CD4-positive, alpha-beta T cell treated with Interleukin-17A for 4 hours (primary cell): ENCODE results near the gene PHF2.
A peak's percentile ranks its signal among the peaks of the same experiment; 100 is the strongest.

ENCODE experiments used
- DNase-seq: peaks from one replicate; pipeline ENCODE4 v3.0.0-alpha.2; 2020; ENCODE audit warnings: mixed read lengths

The PHF2 gene

DNA sequence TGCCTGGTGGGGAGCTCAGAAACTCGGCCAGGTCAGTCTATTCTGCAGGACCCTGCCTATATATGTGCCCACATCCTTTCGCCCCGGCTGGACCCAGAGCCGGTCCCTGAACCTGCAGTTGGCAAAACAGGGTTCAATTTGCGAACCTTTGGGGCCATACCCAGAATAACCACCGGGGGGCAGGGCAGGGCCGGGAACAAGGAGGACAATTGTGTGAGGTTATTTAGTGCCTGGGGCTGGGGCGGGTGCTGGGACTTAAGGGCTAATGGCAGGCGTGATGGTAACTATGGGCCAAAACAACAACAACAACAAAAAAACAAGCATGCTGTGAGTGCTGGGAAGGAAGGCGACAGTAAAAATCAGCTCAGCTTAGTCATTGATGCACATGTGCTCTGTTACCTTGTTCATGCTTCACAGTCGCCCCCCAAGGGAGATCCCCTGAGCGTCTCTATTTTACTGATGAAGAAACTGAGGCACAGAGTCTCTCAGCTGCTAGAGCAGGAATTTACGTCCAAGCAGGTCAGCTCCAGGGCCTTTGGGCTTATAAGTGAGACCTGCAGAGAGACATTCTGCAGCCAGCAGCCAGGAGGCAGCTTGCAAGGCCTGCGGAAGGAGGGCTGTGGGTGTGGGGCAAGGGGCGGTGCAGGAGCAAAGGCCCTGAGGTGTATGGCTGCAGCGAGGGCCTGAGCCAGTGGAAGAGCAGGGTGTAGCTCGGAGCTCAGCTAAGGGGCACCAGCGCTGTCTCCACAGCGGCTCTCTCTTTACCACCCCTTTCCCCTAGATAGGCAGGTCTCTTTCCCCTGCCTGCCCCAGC lies 106.0 kb downstream of the PHF2 start:
- DNase-seq, result peak; percentile 59

DNA sequence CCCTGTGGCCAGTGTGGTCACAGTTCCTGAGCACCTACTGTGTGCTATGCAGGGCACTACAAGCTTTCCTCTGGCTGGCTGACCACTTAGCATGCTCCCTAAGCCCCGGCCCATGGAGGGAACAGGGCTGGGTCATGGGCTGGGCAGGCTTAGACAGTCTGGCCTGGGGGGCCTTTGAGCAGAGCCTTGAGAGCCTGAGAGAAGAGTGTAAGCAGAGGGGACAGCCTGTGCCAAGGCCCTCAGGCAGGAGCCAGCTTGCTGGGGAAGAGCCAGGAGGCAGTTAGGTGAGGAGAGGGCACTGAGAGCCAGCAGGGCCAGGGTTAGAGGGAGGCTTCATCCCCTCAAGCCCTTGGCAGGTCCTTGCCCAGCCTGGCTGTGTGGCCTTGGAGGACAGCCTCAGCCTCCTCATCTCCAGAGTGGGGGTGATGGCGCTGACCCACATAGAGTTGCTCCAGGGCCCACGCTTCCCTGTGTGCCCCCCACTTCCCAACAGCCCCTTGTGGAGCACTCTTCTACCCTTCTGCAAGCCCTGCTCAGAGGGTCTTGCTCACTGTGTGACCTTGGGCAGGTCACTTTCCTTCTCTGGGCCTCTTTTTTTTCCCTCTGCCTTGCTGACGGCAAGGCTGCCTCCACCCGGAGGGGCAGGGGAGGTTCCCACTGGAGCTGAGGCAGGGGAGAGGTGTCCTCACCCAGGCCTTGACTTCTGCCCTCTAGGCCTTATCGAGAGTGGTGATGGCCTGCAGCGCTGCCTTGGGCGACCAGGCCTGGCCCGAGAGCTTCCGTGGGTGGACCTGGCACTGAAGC lies 107.1 kb downstream of the PHF2 start:
- no peak for DNase-seq

DNA sequence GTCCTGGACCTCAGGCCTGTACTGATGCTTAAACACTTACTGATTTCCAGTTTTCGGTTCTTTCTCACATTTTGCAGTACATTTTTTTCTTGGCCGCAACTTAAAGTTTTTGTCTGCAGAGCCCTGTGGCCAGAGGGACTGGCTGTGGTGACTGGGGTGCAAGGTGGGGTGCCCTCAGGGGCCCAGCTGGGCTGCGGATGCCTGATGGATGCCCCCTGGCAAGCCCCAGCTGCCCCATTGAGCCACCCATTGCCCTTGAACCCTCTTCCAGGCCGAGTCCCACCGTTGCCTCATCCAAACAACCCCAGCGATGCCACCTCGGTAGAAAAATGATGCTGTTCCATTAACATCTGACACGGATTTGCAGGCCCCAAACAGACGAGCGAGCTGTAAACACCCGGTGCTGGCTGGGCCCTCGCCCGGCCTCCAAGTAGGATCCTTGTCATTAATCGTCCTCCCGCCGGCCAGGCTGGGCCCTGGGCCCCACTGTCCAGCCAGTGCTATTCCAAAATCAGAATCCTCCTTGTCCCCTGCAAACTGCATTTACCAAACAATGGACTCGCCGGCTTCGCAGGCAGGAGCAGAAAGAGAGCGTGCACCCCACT lies 107.9 kb downstream of the PHF2 start:
- no peak for DNase-seq

DNA sequence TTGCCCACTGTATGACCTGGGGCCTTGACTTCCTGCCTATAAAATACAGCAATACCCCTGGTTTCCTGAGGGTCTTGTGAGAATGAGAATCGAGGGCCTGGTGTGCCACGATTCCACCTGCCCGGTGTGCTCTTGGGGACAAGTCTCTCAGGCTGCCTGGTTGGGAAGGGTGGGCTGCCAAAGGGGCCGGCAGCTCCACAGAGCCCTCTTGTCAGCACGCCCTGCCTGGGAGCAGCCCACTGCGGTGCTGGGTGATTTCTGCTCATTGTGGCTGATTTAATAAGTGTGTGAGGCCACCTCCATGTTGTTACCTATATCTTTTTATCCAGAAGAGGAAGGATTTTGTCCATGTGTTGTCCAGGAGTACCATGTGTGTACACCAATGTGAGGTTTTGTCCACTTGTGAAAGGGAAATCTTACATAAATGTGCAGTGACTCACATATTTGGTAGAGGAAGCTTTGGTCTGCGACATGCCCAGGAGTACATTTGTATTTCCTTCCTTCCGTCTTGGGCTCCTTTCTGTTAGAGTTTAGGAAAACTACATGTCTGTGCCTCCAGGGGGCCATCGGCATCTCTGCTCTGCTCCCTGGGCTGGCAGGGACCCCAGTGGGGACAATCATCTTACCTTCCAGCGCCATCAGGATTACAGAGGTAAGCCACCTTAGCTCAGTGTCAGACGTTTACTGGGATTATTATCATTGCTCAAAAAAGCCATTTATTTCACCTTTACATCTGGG lies 108.6 kb downstream of the PHF2 start:
- DNase-seq, result no peak

DNA sequence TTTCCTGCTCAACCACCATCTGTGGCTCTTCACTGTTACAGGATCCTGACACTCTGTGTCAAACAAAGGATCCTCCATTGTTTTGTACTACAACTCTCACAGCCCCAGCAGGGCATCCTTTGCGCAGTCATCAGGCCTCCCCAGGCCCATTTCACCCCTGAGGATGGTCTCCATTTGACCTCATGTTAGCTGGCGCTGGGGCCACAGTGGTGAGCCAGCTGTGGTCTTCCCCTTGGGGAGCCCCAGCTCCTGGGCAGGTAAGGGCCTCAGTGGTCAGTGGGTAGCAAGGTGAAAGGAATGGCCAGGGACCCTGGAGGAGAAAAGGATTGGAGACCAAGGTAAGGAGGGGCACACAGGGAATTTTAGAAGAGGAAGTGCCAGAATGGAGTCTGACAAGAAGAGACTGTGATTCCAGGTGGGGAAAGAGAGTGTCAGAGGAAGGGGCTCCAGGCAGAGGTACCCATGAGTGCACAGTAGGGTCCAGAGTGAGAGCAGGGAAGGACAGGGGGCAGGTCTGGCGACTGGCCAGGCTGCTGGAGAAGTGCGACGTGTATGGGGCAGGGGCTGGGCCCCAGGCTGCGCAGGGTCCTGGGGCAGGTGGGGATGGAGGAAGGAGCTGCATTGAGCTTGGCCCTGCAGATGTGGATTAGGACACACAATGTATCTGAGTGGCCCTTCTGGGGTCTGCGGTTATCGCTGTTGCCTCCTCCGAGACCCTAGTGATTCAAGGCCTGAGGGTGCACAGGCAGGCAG lies 109.9 kb downstream of the PHF2 start:
- DNase-seq, result no peak

DNA sequence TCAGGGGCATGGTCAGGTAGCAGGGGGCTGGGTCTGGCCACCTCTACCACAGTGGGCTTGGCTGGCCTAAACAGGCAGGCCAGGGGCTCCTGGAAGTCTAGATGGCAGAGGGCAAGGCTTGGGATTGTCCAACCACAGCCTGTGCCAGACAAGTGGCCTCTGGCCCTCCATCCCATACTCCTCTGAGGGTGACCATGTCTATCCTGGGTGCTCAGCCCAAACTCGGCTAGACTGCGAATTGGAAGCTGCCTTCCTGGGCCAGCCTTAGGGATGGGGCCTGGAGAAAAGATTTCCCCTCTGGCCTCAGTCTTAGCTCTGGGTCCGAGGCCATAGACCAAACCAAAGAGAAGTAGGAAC lies 110.5 kb downstream of the PHF2 start:
- DNase-seq, result no peak

DNA sequence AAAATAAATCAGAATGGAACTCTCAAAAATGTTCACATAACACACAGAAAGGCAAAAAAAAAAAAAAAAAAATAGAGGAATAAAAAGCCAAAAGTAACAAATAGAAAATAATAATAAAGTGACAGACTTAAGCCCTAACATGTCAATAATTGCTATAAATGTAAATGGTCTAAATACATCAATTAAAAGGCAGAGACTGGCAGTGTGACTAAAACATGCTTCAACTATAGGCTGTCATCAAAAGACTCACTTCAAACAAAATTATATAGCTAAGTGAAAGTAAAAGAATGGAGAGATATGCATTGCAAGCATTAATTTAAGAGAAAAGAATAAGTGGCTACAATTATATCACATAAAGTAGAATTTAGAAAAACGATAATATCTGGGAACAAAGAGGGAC lies 114.2 kb downstream of the PHF2 start:
- DNase-seq, result no peak

DNA sequence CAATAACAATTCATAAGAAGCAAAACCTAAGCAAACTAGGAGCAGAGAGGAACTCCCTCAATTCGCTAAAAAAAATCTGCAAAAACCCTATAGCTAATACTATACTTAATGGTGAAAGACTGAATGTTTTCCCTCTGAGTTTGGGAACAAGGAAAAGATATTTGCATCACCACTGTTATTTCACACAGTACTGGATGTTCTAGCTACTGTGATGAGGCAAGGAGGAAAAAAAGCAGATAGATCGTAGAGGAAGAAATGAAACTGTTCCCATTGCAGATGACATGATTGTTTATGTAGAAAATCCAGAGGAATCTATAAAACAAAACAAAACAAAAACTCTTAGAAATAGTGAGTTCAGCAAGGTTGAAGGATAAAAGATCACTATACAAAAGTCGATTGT lies 116.7 kb downstream of the PHF2 start:
- no peak for DNase-seq

DNA sequence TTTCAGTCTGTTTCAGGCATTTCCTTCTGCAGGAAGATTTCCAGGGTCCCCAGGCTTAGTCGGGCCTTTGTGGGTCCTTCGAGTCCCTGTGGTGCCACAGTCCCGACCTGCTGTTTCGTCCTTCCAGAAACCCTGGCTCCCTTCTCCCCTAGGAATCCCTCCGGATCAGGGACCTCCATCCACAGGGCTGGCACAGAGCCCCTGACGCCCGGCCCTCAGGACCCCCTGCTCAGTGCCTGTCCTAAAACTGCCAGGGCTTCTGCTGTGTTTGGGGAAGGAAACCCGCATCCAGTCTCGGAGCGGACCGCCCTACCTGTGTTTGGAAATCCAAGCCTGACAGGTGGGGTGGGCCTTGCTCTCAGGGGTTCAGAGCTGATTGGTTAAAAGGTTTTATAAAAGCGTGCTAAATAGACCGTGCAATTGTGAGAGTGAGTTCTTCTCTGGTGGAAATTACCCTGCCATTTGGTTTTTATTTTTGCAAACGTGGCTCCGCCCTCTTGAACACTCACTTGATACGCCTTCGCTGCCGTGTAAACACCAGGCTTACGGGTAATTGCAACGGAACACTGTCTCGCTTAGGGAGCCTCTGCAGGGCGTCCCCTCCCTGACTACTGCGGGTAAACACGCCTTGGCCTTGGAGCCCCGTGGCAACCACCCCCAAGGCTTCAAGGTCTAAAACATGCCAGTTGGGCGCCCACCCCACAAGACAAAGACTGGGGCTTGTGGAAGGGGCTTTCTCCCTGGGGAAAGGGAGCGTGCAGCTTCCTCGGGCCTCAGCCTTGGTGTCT lies 121.2 kb downstream of the PHF2 start:
- no peak for DNase-seq

DNA sequence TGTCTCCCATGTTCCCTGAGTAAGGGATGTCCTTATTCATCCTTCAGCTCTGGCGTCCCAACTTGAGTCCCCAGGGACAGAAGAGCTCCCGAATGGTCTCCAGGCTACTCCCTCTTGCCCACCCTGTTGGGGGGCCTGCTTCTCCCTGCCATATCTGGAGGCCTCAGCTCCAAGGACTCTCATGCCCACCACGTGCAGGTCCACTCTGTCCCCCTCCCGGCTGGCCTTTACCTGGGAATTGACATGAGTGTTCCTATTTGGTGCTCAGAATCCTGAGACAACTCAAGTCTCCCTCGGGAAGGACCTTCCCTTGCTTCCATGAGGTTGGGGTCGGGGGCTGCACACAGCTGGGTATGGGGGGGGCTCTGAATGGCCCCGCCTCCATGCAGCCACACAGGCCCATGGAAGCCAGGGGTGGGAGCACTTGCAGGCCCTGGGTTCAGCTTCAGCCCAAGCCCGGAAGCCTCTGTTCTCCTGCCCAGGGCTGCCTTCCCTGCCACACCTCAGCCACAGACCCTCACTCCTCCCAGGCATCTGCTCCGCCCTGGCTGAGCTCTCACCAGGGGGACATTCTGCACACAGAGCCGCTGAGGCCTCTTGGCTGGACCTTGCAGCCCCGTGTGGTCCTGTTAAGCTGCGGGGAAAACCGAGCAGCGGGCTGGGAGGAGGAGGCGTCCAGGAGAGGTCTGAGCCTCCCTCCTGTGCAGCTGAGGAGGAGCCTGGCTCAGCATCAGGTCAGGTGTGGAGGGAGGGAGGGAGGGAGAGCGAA lies 121.9 kb downstream of the PHF2 start:
- no peak for DNase-seq

DNA sequence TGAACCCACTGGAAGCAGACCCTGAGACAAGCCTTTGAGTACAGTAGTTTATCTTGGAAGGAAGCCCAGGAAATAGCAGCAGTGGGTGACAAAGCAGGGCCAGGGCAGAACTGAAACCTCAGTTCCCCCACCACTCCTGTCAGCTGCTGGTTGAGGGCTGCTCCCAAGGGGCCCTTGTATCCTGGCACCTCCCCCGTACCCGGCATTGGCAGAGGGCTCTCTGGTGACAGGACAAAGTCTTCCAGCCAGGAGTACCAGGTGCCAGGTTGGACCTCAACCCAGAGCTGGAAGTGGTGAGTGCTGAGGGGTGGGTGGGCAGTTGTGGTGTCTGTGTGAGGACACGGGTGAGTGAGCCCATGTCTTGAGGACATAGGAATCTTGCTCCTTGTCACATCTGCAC lies 123.3 kb downstream of the PHF2 start:
- DNase-seq, result no peak

DNA sequence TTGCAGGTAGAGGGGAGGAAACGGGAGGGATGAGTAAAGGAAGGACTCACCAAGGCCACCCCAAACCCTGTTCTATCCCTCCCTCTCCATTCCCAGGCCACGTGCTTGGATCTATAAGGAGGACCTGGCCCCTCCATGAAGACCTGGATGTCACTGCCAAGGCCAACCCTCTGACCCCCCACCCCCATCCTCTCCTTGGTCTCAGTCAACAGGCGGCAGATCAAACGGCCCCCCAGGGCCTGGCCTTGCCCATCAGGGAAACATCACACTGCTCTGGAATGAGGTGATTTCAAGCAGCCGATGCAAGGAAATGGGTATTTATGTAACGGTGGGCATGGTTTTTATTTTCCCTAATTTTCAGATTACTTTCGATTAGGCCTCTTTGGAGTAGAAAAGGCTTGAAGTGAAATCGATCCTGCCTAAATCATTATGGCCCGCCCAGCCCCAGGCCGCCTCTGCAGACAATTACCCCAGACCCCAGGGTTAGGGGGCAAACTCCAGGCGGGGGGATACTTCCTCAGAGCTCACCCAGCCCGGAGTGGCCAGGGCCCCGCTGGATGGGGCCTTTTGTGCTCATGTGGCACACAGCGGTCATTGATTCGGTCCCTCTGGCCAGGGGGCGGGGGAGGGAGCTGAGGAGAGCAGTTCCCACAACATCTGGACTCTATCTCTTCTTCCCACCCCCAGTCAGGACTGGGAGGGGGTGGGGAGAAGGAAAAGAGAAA lies 125.3 kb downstream of the PHF2 start:
- no peak for DNase-seq

DNA sequence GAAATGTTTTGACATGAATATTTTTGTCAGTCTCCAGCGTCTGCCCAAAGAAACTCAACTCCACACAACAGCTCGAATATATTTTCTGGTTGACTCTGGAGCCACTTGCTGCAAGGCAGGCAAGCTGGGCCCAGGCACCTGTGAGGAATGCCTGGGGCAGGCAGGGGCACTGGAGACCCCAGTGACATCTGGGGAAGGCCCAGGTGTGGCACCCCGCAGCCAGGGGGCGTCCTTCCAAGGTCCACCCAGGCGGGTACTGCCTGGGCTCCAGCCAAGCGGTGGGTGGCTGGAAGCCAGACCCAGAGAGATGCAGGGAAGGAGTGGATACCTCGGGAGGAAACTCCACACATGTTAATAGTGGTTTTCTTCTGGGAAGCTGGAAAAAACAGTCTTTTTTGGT lies 125.9 kb downstream of the PHF2 start:
- DNase-seq, result no peak

DNA sequence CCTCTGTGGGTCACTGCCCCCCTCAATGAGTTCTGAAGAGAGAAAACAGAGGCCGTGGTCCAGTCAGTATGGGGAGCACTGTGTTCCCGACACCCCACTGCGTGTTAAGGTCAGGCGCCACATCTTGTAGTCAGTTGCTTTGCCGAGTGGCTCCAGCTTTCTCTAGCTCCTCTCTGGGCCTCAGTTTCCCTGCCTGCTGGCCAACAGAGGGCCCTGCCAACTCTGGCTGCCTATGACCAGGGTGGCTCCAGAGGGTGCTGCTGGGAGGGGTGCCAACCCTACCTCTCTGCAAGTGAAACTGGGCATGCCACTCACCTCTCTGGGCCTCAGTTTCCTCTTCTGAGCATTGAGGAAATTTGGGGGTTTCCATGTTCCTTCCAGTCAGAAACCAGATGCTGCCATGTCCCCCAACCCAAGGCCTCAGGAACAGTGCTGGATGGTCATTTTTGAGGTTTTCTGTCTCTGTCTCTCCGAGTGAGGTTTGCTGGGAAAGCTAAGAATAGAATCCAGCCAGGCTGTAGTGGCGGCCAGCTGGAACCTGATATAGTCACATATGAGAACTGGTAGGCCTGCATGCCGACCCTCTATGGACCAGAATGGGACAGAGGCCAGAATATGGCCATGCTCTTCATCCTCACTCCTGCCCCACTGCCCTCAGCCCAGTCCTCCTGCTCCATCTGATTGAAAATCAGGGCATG lies 132.1 kb downstream of the PHF2 start:
- DNase-seq, result no peak

DNA sequence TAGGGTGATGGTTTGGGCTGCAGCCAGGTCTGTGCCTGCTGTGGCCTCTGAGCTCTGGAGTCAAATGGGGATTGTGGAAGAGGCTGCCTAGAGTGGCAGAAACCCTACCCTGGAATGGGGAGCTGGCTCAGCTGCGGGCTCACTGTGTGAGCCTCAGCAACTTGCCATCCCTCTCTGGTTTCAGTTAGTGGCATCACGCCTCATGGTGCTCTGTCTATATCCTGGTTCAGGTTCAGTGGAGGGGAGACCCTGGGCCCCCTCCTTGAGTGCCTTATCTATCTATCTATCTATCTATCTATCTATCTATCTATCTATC lies 132.6 kb downstream of the PHF2 start:
- no peak for DNase-seq

DNA sequence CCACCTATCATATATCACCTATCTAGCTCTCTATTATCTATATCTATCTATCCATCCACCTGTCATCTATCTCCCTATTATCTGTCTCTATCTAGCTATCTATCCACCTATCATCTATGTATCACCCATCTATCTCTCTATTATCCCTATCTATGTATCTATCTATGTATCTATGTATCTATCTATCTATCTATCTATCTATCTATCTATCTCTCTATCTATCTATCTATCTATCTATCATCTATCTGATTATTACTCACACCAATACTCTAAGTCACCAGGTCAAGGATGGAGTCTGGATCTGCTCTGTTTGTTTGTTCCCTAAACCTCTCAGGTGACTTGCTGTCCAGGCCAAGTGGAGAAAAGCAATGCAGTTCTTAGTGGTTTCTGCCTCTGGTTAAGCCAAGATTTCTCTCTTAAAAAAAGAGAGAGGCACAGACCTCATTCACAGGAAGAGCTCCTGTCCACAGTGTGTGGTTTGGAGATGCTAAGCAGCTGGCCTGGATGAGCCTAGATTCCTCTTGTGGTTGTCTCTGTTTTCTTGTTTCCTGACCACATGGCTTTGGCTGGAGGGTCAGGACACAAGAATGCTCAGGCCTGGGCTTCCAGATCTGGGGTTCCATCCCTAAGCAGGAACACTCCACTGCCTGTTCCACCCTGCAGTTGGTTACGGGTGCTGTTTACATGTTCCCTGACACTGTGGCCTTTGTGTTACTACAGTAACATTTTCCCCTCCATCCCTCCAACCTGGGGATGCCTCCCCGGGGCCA lies 133.4 kb downstream of the PHF2 start:
- DNase-seq, result no peak

DNA sequence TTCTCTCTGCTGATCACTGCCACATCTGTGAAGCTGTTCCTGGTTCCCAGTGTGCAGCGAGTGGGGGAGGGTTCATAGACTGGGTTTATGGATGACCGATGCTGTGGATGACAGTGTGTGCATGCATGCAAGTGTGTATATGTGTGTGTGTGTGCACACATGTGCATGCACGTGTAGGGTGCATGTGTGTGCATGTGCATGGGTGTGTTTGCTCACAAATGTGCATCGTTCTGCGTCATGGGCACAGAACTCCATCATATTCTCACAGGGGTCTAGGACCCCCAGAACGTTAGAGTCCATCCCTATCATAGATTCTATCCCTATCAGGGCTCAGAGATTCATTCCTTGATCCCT lies 134.0 kb downstream of the PHF2 start:
- no peak for DNase-seq

DNA sequence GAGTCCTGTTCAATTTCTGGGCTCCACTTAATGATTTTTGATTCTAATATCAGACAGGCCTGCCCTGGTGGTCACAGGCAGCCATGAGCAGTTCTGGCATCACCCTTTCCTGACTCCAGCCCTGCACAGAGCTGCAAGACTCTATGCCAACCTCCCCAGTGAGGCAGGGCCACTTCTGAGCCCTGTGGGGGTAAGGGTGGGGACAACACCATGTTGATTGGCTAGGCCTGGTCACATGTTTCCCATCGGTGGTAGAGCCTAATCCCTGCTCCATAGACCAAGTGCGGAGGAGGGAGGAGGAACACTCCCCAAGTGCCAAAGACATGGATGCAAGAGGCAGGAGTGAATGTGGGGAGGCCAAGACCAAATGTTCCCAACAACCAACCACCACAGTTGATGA lies 134.6 kb downstream of the PHF2 start:
- DNase-seq, result no peak

DNA sequence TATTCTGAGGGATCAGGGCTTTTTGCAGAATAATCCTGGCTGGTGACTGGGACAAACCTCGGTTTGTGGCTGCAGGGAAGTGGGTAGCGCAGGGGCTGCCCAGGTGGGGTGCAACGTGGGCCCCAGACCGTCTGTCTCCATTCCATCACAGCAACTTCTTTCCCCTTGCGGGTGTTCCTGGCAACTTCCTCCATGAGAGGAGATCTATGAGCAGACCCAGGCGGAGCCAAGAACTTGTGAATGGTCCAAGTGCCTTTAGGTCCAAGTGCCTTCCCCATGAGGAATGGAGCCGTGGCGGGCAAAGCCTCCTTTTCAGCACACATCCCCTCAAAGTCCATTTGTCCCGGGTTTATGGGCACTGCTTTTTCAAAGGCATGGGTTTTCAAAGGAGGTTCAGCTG lies 136.5 kb downstream of the PHF2 start:
- DNase-seq, result no peak
